ENCODE results near the gene DLX6. TPM values are rescaled to one million over a fixed set of nuclear protein-coding genes. Genes with fewer than 3 reads are reported as not detected.

The DLX6 gene
- total RNA-seq, 3 donors from 2014 or later: 0.32 TPM; not detected in 2

- H3K4me1 ChIP-seq (ENCODE audit: low read depth): no peaks in the 10 kb centered on the region
- no peaks in the 10 kb centered on the region for H3K9me3 ChIP-seq
- DNase-seq (no peak), ATAC-seq (no peak)
- TF ChIP-seq CTCF (IDR thresholded peaks at IDR 0.05): no peak
- H3K4me3 ChIP-seq: no peak overlapping the region
- intact Hi-C loops (cut with DNase I, micrococcal nuclease): no loop called here
- no peaks in the 10 kb centered on the region for H3K36me3 ChIP-seq (ENCODE audit: low read depth)
These were observed 31.4 kb upstream of the DLX6 start for GRCh38 chr7:96973986-96974385.

- no peak for DNase-seq
- Histone ChIP-seq H3K36me3 (ENCODE audit: low read depth) (no peaks in the 10 kb centered on the region), H3K9me3 (no peaks in the 10 kb centered on the region), H3K4me3 (no peak overlapping the region), H3K4me1 (ENCODE audit: low read depth) (no peaks in the 10 kb centered on the region)
- no peak for TF ChIP-seq CTCF (IDR thresholded peaks at IDR 0.05)
- ATAC-seq: no peak
- intact Hi-C loops (cut with DNase I, micrococcal nuclease): no loop called here
These were observed 29.2 kb upstream of the DLX6 start for GRCh38 chr7:96976106-96976505.

- no peak for DNase-seq
- H3K36me3 ChIP-seq (ENCODE audit: low read depth): no peaks in the 10 kb centered on the region
- H3K4me3 ChIP-seq: no peak overlapping the region
- no peak for TF ChIP-seq CTCF (IDR thresholded peaks at IDR 0.05)
- no peaks in the 10 kb centered on the region for H3K4me1 ChIP-seq (ENCODE audit: low read depth)
- no peaks in the 10 kb centered on the region for H3K9me3 ChIP-seq
- intact Hi-C loops (cut with DNase I, micrococcal nuclease): no loop called here
- no peak for ATAC-seq
These were observed 27.9 kb upstream of the DLX6 start for GRCh38 chr7:96977445-96977844.

GRCh38 chr7:96979551-96980276 lies 25.6 kb upstream of the DLX6 start:
- H3K36me3 ChIP-seq (ENCODE audit: low read depth): no peaks in the 10 kb centered on the region
- H3K4me1 ChIP-seq (ENCODE audit: low read depth): no peaks in the 10 kb centered on the region
- H3K9me3 ChIP-seq: no peaks in the 10 kb centered on the region
- DNase-seq (no peak), ATAC-seq (no peak)
- no peak for TF ChIP-seq CTCF (IDR thresholded peaks at IDR 0.05)
- intact Hi-C loops (cut with DNase I, micrococcal nuclease): no loop called here
- no peak overlapping the region for H3K4me3 ChIP-seq

GRCh38 chr7:96982586-96982985 lies 22.8 kb upstream of the DLX6 start:
- DNase-seq (no peak), ATAC-seq (no peak)
- no peaks in the 10 kb centered on the region for H3K36me3 ChIP-seq (ENCODE audit: low read depth)
- no peak for TF ChIP-seq CTCF (IDR thresholded peaks at IDR 0.05)
- no peak overlapping the region for H3K4me3 ChIP-seq
- H3K9me3 ChIP-seq: no peaks in the 10 kb centered on the region
- intact Hi-C loops (cut with DNase I, micrococcal nuclease): no loop called here
- no peaks in the 10 kb centered on the region for H3K4me1 ChIP-seq (ENCODE audit: low read depth)

GRCh38 chr7:96985992-96986391 lies 19.4 kb upstream of the DLX6 start:
- no peak overlapping the region for H3K4me3 ChIP-seq
- H3K4me1 ChIP-seq (ENCODE audit: low read depth): no peaks in the 10 kb centered on the region
- no peaks in the 10 kb centered on the region for H3K36me3 ChIP-seq (ENCODE audit: low read depth)
- no peak for TF ChIP-seq CTCF (IDR thresholded peaks at IDR 0.05)
- ATAC-seq (no peak), DNase-seq (no peak)
- intact Hi-C loops (cut with DNase I, micrococcal nuclease): no loop called here
- H3K9me3 ChIP-seq: no peaks in the 10 kb centered on the region
